HuH-7 (cell line): Measurements from ENCODE around the gene PAFAH1B1.
A peak's percentile ranks its signal among the peaks of the same experiment; 100 is the strongest.

ENCODE experiments used
- DNase-seq: peaks from one replicate; pipeline ENCODE4 v3.0.0; 2011; ENCODE audit warnings: low spot score

PAFAH1B1 gene

DNA sequence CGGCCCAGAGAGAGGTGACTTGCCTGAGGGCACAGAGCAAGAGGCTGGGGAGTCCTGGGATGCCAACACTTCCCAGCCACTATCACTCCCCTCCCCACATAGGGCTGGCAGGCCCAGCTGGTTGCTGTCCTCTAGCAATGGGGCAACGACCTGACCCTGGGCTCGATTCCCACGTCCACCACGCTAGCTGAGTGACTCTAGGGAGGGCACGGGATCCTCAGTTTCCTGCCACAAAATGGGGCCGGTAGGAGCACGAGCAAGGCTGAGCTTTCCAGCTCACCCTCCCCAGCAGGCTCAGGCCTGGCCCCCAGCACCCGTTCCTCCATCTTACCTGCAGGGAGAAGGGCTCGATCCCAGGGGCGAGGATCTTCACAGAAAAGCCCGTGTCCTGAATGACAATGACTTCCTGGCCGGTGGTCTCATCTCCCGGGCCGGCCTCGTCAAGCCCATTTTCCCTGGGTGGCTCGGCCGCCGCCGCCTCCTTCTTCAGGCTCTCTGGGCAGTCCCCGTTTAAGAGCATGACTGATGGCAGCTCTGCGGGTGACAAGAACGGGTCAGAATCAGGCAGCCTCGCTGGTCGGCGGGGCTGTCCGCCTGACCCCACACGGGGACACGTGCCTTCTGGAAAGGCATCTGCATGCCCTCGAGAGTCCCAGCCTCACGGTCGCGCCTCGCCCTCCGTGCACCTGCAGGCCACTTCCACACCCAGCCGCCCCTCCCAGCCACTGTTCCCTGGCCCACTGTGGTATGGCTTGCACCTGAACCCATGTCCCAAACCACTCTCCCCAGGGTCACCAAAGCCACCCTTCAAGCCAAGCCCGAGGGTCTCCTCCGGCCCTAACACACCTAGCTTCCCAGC is 110.8 kb downstream of the PAFAH1B1 start:
- DNase-seq, result no peak

DNA sequence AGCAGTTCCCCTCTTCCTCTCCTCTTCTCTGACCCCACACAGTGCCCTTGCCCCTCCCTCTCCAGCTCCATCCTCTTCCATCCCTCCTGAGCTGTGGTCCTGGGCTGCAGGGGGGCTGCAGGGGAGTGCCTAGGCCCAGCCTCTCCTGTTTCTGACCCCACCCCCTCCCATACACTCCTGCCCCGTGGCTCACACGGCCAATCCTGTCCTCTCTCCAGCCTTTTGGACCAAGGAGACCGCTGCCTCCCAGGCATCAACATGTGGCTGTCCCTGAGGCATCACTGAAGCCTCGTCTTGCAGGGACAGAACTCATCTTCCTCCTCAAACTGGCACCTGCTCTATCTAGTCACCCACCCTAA is 111.4 kb downstream of the PAFAH1B1 start:
- DNase-seq, result no peak

DNA sequence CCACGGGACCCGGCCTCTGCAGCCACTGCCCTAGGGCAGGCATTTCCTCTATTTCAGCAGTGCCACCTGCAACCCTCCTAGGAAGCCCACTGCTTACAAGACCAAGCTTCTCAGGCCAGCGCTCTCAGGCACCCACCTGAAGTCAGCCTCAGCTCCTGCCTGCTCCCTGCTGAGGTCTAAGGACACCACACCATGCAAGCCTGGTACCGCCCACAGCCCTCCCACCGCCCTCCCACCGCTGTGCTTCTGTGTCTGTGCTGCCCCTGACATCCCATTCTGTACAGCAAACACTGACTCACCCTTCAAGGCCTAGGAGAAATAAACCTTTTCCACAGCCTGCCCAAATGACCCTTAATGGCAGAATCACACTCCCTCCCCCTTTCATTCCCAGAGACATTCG is 111.8 kb downstream of the PAFAH1B1 start:
- no peak for DNase-seq

DNA sequence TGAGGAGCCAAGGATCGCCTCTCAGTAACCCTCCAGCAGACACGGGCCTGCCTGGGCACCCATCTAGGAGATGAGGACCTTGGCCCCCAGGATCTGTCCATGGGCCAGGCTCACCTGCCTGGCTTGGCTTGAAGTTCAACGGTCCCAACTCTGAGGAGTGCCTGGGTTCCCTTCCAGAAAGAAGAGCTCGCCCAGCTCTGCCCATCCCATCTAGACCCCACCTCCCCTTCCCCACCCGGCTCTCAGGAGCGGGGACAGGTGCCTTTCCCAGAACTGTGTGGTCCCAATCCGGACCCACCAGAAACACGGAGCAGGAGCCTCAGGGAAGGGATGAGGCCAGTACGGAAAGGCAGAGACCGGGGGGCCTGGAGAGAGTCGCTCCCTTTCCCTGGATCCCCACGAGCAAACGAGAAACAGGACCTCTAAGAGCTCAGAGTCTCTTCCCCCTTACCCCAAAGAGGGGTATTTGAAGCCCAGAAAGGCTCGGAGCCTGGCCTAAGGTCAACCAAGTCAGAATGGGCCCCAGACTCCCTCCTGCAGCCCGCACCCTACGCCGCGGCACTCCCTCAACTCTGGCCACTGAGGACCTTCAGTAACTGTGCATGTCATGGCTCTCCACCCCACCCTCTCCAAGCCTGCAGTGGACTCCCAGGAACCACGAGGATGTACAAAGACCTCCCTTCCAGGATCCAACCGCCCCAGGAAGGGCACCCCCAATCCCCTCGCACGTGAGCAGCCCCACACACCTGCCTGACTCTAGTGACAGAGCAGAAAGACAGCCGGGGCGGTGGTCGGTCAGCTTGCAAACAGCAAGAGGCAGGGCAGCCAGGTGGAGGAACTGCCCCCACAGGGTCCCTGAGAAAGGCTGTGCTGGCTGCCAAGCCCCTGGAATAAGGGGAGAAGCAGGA is 112.7 kb downstream of the PAFAH1B1 start:
- DNase-seq, result no peak

DNA sequence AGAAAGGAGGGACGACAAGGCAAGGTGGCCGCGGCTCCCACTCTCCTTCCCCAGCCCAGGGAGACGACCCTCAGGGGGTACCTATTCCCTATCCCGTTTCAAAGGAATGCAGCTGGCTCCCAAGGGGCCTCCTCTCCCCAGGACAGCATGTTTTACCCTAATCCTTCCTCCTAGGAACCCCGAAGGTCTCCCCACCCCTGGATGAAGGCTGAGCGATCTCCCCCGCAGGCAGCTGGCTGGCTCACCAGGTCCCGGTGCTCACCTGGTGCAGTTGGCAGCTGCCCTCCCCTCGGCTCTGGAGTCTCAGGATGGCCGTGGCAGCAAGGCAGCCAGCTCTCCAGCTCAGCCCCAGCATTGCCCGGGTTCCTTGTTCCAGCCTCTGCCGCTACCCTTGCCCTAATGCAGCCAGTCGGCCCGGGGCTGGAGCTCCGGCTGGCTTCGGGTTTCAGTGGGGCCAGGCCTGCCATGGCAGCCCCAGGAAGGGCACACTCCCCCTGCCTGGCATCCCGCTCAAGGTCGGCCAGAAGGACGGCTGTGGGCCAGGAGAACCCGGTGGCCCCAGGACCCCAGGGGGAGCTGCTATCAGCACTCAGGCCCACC is 113.6 kb downstream of the PAFAH1B1 start:
- DNase-seq, result no peak

DNA sequence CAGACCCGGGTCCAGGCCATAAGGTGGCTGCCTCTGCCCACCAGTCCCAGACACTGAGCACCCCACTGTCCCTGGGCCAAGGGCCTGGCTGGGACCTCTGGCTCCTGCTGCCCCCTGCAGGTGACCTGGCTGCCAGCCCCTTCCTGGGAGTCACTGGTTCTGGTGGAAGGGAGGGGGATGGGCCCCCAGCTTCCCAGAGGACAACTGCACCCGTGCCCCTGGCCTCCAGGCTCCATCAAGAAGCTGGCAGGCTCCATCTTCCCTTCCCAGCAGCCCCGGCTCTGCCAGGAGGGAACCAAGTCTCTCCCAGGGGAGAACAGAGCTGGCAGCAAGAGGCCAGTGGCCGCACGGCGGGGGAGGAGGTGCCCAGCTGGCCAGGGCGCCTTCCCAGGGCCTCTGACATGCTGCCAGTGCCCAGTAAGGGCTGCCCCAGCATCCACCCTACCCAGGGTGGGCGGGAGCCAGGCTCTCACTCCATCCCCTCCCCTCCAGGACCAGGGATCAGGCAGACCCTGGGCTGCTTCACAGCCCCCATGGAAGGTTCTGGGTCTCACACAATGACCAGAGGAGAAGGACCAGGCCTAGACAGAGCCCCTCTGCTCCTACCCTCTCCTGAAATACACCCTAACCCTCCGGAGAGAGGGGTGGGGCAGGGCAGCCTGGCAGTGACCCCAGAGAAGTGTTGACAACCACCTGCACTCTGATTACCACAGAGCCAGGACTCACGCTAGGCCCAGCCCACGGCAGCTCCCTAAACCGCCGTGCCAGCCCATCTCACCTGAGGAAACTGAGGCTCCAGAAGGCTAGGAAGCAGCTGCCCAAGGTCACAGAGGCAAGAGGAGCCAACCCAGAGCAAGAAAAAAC is 114.5 kb downstream of the PAFAH1B1 start:
- peak; percentile 79 for DNase-seq

DNA sequence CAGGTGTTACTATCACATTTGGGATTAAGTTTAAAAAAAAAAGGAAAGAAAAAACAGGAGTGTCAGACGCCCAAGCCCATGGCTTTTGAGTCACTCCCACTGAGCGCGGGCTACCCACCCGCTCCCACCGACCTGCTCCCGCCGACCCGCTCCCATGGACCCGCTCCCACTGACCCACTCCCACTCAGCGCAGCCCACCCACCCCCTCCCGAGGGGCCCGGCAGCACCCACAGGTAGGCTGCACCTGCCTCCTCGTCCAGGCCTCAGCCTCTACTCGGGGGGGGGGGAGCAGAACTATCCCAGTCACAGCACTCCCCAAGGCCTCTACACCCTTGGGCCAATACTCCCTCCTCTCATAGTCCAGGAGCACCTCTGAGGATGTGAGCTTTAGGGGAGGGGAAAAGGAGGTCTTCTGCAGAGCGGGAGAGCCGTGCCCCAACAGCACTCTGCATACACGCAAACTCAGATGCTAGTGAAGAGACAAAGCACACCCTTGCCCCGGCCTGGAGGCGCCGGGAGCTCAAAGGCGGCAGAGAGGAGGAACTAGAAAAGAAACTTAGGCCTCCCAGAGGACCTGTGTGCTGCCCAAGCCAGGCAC is 115.2 kb downstream of the PAFAH1B1 start:
- DNase-seq, result no peak

DNA sequence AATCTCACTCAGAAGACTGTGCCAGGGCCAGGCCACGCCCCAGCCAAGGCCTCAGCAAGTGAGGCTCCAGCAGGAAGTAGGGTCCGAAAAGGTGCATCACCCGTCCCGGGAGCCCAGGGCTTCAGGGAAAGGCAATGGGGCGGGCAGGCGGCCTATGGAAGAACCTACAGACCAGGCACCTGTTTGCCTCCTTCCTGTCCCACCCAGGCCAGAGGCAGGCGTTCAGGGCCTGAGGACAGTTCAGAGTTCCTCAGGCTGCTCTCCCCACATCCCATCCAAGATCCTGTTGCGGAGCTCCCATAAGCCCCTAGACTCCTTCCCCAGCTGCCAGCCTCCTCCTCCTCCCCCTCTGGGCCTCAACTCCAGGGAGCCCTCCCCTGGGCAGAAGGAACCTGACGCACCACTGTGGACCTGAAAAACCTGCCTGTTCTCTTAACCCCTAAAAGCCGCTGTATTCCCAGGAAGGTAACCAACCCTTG is 115.8 kb downstream of the PAFAH1B1 start:
- DNase-seq, result no peak

DNA sequence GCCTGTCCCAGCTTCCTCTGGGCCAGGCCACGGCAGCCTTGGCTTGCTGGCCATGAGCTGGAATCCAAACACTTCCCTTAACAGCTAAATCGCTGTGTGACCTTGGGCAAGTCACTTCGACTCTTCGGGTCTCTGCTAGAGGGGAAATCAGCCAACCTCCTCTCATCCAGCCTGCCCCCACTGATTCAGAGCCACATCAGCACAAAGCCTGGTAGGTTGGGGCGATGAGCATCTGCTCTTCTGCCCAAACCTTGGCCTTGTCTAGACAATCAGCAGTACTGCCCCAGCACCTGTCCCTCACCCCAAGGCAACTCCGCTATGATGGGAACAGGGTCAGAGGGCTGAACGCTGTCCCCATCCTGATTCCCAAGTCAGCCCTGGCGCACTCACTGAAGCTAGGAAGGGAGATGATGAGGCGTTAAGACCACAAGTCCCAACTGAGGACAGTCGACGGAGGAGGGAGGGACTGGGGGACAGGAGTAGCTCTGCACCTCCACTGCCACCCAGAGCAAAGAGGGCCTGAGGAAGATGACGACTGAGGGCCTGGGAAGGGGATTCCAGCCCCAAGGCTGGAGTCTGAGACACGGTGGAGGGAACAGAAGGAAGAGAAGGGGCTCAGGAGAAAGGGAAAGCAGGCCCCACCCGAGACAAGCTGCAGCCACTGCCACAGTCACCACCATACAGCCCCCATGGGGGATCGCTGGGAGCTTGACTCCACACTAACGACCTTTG is 116.8 kb downstream of the PAFAH1B1 start:
- DNase-seq, result no peak

DNA sequence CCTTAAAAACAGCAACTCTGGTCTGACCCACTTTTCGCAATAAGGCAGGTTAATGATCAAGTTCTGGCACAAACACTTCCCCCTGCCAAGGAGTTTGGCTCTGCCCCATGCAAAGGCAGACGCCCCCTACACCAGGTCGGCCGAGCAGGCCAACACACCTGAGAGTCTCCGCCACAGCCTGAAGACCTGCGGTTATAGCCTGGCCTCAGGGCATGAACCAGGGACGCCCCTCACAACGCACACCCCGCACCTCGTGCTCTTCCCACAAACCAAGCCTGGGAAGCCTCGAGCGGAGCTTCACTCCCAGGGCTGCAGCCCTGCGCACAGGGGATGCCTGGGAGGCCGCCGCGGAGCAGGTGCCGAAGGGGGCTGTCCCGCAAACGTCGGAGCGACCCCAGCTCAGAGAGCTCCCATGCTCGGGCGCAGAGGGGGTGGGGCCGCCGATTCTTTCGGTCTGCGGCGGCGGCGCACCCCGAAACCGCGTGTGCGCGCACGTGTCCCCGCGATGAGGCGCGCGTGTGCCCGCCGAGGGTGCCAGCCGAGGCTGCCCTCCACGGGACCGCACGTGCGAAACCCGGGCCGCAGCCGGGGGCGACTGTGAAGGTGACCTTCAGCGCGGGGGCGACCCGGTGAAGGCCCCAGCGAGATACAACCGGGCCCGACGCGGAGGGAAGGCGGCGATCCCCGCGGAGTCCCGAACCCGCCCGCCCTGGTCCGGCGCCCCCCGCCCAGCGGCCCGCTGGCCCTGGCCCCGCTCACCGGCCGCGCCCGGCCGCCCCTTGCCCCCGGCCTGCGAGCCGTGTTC is 117.6 kb downstream of the PAFAH1B1 start:
- DNase-seq, result peak; percentile 71

DNA sequence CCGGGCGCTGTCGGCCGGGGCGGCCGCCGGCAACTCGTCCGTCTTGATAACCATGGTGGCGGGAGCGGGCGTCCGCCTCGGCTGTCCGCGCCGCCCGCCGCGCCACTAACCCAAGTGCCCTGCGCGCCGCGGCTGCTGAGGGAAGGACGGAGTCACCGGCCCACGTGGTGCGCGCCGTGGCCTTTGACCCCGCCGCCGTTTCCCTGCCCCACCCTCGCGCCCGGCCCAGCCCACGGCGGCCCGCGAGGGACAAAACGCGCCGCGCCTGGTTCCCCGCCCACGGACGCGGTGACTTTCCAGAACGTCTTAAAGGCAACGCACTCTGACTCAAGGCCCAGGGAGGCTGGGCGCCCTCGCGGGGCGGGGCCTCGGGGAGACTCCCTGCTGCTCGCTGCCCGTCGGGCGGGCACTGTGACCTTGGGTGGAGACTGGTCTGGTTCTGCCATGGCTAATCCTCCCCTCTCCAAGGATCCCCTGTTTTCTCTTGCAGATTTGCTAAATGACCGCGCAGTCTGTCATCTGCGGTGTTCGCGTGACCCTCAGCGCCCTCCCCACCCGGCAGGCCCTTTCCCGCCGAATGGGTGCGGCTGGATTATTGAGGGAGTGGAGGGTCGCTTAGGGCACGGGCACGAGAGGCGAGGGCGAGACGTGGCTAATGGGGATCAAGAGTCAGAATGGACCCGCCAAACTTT is 118.3 kb downstream of the PAFAH1B1 start, which contains the start of gene CLUH:
Gene CLUH, minus strand, starts transcription at position 157 of the 692 bp plus-strand sequence. Its CDS starts 103 bp downstream, at position 54.
- DNase-seq, result peak; percentile 87

DNA sequence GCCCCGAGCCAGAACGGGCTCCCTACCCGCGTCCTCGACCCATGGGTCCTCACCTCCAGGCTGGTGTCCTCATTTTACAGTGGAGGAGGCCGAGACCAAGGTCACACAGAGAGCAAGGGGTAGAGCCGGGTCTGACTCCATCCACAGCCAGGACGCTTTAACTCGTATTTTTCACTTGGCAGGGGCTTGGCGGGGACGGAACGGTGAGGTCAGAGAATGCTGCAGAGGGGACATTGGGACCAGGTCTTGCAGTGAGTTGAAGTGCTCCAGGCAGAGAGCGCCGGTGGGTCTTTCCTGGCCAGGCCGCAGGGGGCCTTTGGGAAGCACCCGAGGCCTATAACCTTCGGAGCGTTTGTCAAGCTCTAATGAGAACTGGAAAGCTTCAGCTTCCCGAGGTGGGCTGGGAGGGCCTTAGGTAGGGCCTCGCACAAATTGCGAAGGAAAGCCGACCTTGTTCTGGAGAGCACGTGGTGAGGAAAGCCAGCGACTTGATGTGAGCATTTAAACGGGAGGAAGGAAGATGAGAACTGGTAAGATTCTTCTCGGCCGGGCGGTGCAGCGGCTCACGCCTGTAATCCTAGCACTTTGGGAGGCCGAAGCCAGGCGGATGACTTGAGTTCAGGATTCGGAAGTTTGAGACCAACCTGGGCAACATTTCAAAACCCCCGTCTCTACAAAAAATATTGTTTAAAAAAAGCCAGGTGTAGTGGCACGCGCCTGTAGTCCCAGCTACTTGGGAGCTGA is 119.0 kb downstream of the PAFAH1B1 start:
- DNase-seq, result no peak

DNA sequence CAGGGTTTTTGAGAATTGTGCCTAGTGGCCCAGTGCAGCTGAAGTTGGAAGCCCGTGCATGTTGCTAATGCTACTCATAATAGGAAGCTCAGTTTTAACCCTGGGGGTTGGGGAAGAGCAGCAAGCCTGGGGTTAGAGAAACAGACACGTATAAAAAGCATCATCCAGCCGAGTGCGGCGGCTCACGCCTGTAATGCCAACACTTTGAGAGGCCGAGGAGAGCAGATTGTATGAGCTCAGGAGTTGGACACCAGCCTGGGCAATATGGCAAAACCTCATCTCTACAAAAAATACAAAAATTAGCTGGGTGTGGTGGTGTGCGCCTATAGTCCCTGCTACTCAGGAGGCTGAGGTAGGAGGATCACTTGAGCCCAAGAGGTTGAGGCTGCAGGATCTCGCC is 120.4 kb downstream of the PAFAH1B1 start:
- no peak for DNase-seq

DNA sequence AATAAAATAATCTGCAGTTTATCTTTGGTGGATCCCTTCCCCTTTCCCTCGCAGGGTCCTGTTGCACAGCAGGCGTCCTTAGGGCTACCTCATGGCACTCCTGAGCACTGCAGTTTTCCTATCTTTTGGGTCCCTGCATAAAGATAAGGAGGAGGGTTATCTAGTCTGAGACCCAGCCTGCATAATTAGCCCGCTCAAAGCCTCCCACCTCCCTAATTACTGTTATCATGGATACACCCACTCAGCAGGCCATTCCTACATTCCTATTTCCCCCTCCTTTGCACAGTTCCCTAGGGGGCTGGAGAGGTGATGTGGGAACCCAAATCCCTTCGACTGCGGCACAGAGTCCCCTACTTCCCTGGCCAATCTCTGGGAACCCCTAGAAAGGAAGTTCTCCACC is 123.2 kb downstream of the PAFAH1B1 start:
- no peak for DNase-seq

DNA sequence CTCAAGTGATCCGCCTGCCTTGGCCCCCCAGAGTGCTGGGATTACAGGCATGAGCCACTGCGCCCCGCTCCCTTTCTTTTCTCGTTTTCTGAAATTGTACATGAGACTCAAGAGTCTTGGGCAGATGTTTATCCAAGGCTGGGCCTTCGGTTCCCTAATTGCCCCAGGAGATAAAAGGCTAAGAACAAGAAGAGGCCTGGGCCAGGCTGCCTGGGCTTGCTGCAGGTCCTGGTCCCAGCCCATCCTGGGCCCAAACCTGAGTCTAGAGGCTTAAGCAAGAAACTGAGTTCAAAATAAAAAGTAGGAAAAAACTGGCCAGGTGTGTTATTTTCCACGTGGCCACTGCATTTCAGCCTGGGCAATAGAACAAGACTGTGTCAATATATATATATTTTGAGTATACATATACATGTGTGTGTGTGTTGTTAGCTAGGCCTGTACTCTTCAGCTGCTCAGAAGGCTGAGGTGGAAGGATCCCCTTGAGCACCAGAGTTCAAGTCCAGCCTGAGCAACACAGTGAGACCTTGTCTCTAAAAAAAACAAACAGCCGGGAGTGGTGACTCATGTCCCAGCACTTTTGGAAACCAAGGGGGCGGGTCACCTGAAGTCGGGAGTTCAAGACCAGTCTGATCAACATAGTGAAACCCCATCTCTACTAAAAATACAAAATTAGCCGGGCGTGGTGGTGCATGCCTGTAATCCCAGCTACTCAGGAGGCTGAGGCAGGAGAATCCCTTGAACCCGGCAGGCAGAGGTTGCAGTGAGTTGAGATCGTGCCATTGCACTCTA is 124.9 kb downstream of the PAFAH1B1 start:
- no peak for DNase-seq

DNA sequence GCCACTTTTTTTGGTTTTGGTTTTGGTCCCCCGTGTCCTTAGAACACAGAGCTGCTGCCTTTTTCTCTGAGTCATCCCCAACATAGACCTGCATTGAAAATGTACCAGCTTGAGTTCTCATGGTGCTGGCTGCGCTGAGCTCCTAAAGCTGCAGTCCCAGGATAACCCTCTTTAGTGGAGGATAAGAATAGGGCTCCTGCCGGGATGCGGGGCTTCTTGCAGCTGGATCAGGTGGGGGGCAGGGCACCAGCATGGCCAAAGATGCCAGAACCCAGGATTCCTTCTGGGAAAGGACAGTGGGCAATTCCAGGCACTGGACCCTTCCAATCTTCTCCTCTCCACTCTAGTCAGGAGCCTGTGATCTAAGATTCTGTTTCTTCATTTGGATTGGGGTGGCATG is 126.4 kb downstream of the PAFAH1B1 start:
- no peak for DNase-seq

DNA sequence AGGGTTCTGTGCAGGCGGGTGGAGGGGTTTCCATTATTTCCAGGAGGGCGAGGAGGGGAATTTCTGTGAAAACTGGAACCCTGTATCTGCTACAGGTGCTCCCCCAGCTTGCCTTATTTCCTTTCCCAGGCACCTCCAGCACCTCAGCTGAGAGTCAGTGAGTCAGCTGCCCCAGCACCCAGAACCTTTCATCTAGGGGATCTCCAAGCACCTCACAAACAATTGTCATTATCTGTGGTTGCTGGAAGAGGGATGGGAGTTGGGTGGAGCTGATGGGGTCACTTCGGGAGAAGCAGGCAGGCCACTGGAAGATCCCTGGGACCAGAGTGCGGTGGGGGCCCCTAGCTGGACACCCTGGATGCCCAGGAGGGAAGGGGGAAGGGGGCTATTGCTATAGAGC is 128.1 kb downstream of the PAFAH1B1 start:
- DNase-seq, result no peak
